SK-N-SH (cell line): ENCODE results near the gene TMPRSS11A. TPM values are rescaled to one million over a fixed set of nuclear protein-coding genes. Genes with fewer than 3 reads are reported as not detected.

Source experiments
- CTCF ChIA-PET: fragments of 300-600, 350-600 bp; formaldehyde crosslinking; extraction: SDS; loops from one replicate; lab custom pipeline; 2021; lab: Yijun Ruan, JAX
- POLR2A ChIA-PET: fragments of 350-600 bp; sonication (Branson Sonifier 250); formaldehyde crosslinking; extraction: SDS; loops from one replicate; lab custom pipeline; 2020; ENCODE audit warnings: antibody characterized with exemption, inconsistent platforms; lab: Yijun Ruan, JAX
- DNase-seq: peaks from one replicate; pipeline ENCODE4 v3.0.0; 2012
- H2AFZ ChIP-seq: fragments of 200-600 bp; sonication (generic); 2 replicates; pipeline ENCODE4 v1.8.1; 2016; ENCODE audit warnings: antibody characterized with exemption, mild to moderate bottlenecking, low read depth
- H3F3A ChIP-seq: fragments of 200-600 bp; sonication (generic); replicated peaks from 2 replicates; pipeline ENCODE3; 2016; ENCODE audit warnings: antibody characterized with exemption, mild to moderate bottlenecking; ENCODE audit not compliant: insufficient read depth
- H3K27ac ChIP-seq, 2 experiments: fragments of 200-500 bp in 1 of 2; fragments of 200-600 bp in 1 of 2; sonication (Bioruptor generic) in 1 of 2; sonication (generic), shearing (Covaris generic) in 1 of 2; 2 replicates each; pipeline versions ENCODE4 v1.5.1 to v1.6.1; 2014 to 2016; ENCODE audit warnings: low read depth in 2 of 2, inconsistent platforms in 1 of 2, low read length in 1 of 2, mild to moderate bottlenecking in 1 of 2, mixed read lengths in 1 of 2
- H3K27me3 ChIP-seq: fragments of 200-600 bp; sonication (generic), shearing (Covaris generic); 2 replicates; pipeline ENCODE4 v1.6.1; 2016; ENCODE audit warnings: mixed run types; ENCODE audit not compliant: insufficient read depth
- H3K36me3 ChIP-seq, 2 experiments: fragments of 200-500 bp in 1 of 2; fragments of 200-600 bp in 1 of 2; sonication (Bioruptor generic) in 1 of 2; sonication (generic) in 1 of 2; replicated peaks in 1 of 2; 2 replicates each; pipeline versions ENCODE3 to v1.5.1; 2014 to 2016; ENCODE audit warnings: low read length in 1 of 2, mild to moderate bottlenecking in 1 of 2; ENCODE audit not compliant: insufficient read depth in 2 of 2, control insufficient read depth in 1 of 2
- H3K4me1 ChIP-seq, 2 experiments: fragments of 200-500 bp in 1 of 2; fragments of 200-600 bp in 1 of 2; sonication (Bioruptor generic) in 1 of 2; sonication (generic), shearing (Covaris generic) in 1 of 2; 2 replicates each; pipeline versions ENCODE4 v1.5.1 to v1.6.1; 2014 to 2016; ENCODE audit warnings: low read depth in 1 of 2, low read length in 1 of 2, mixed run types in 1 of 2; ENCODE audit not compliant: insufficient read depth in 2 of 2, control insufficient read depth in 1 of 2
- H3K4me2 ChIP-seq: fragments of 200-600 bp; sonication (generic), shearing (Covaris generic); 2 replicates; pipeline ENCODE4 v1.6.1; 2017; ENCODE audit warnings: mixed run types
- H3K4me3 ChIP-seq, 2 experiments: fragments of 200-500 bp in 1 of 2; fragments of 200-600 bp in 1 of 2; sonication (Bioruptor generic) in 1 of 2; sonication (generic), shearing (Covaris generic) in 1 of 2; 2 replicates each; pipeline versions ENCODE4 v1.5.1 to v1.8.1; 2014 to 2016; ENCODE audit warnings: low read depth in 2 of 2, inconsistent platforms in 1 of 2, low read length in 1 of 2, mild to moderate bottlenecking in 1 of 2, mixed read lengths in 1 of 2, moderate library complexity in 1 of 2
- H3K79me2 ChIP-seq: fragments of 200-600 bp; sonication (generic); 2 replicates; pipeline ENCODE4 v1.8.1; 2017; ENCODE audit warnings: mild to moderate bottlenecking; ENCODE audit not compliant: insufficient read depth
- H3K9ac ChIP-seq: fragments of 200-600 bp; sonication (generic); 2 replicates; pipeline ENCODE4 v1.6.1; 2017; ENCODE audit warnings: mixed run types
- H3K9me2 ChIP-seq: fragments of 200-600 bp; sonication (generic); 2 replicates; pipeline ENCODE4 v1.6.1; 2017; ENCODE audit warnings: mixed run types
- H3K9me3 ChIP-seq: fragments of 200-600 bp; sonication (generic); 2 replicates; pipeline ENCODE4 v1.6.1; 2017; ENCODE audit warnings: mixed run types, mild to moderate bottlenecking, moderate library complexity
- H4K20me1 ChIP-seq: fragments of 200-600 bp; sonication (generic); 2 replicates; pipeline ENCODE4 v1.6.1; 2017; ENCODE audit warnings: mild to moderate bottlenecking, mixed run types; ENCODE audit not compliant: insufficient read depth
- FOXJ3 ChIP-seq: sonication (generic); formaldehyde crosslinking; IDR thresholded peaks from 2 replicates; pipeline ENCODE4 v1.5.1; 2020; ENCODE audit warnings: mild to moderate bottlenecking, missing genetic modification reagents
- GATA2 ChIP-seq: sonication (generic); formaldehyde crosslinking; IDR thresholded peaks from 2 replicates; pipeline ENCODE4 v1.5.0; 2020; ENCODE audit warnings: mild to moderate bottlenecking, missing genetic modification reagents
- NFIC ChIP-seq: IDR thresholded peaks from 2 replicates; pipeline ENCODE4 v1.4.0; 2012; ENCODE audit warnings: borderline replicate concordance
- RAD21 ChIP-seq: IDR thresholded peaks from 2 replicates; pipeline ENCODE4 v1.6.1; 2012; ENCODE audit warnings: mild to moderate bottlenecking, low read length
- RFX5 ChIP-seq: IDR thresholded peaks from 2 replicates; pipeline ENCODE4 v1.6.1; 2012; ENCODE audit warnings: mild to moderate bottlenecking, improper control_type of control experiment, low read length
- RXRA ChIP-seq: IDR thresholded peaks from 2 replicates; pipeline ENCODE4 v1.4.0; 2012; ENCODE audit warnings: low read depth, mild to moderate bottlenecking, borderline replicate concordance
- SMC3 ChIP-seq: IDR thresholded peaks from 2 replicates; pipeline ENCODE4 v1.6.1; 2012; ENCODE audit warnings: low read depth, low read length, improper control_type of control experiment
- TCF12 ChIP-seq: IDR thresholded peaks from 2 replicates; pipeline ENCODE4 v1.4.0; 2012
- TEAD4 ChIP-seq: IDR thresholded peaks from 2 replicates; pipeline ENCODE4 v1.4.0; 2012; ENCODE audit warnings: mild to moderate bottlenecking, borderline replicate concordance; ENCODE audit not compliant: insufficient read depth
- USF1 ChIP-seq: IDR thresholded peaks from 2 replicates; pipeline ENCODE4 v1.4.0; 2012; ENCODE audit warnings: low read depth, borderline replicate concordance
- ZBTB33 ChIP-seq: IDR thresholded peaks from 2 replicates; pipeline ENCODE4 v1.4.0; 2012; ENCODE audit warnings: low read depth, borderline replicate concordance
- WGBS: methylation state at CpG from one replicate; pipeline ENCODE4 v1.1.6; 2017; ENCODE audit warnings: low lambda C conversion rate; 5-methylcytosine and 5-hydroxymethylcytosine counted together
- polyA plus RNA-seq, 3 experiments: library from polyadenylated mRNA; depleted of rRNA; stranded (reverse); fragments of >200 nt; gene quantifications; 2 replicates each; pipeline ENCODE4 v1.2.3, GENCODE V29; 2012
- TF ChIP-seq, protein P1 (sequence below): fragments of 200-600 bp; sonication (generic); IDR thresholded peaks from 2 replicates; pipeline ENCODE4 v1.6.1; 2017; ENCODE audit warnings: antibody characterized with exemption, mild to moderate bottlenecking, moderate library complexity
- TF ChIP-seq, protein P2 (sequence below): fragments of 150-350 bp; IDR thresholded peaks from 2 replicates; pipeline ENCODE4 v1.6.1; 2016; ENCODE audit warnings: mild to moderate bottlenecking, low read depth, low read length

The TMPRSS11A gene
- polyA plus RNA-seq, 1 of the 3 experiments (the other 2 are of a cell fraction) = not detected

DNA sequence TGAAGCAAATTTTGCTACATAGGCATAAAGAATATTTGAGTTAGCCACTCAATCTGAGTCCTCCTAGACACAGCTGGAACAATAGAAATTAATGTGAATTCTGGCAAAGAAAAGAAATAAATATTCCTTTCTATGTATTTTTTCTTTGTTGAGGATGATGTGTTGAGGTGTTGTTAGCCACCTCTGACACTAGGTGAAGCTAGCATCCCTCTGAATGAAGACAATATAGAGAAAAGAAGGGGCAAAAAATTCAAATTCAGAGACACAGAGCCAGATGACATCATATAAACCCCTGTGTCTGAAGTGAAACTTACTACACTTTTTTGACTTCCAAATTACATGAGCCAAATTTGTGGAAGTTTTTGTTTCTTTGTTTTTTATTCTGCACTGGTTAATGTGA, 44.9 kb downstream of the TMPRSS11A start:
- Histone ChIP-seq H3K36me3 (no peaks in the 10 kb centered on the region), H3K9ac (no peak overlapping the region), H3K9me3 (no peaks in the 10 kb centered on the region), H3K4me2 (no peak overlapping the region), H2AFZ (no peak overlapping the region), H3K27ac (no peak overlapping the region), H3K79me2 (no peaks in the 10 kb centered on the region), H3K27me3 (no peaks in the 10 kb centered on the region), H3K4me3 (no peak overlapping the region), H3K9me2 (no peaks in the 10 kb centered on the region), H3K4me1 (peaks cover 0 to 7% of the 10 kb centered on the region in 2 experiments; a peak in 1 of 4 replicates), H3F3A (no peaks in the 10 kb centered on the region), H4K20me1 (no peaks in the 10 kb centered on the region)
- ChIA-PET POLR2A (no interaction called here), CTCF (interaction anchor here (0.7 to 1.2 kb wide), 4 partner anchors 18 to 262 kb away, joined by 3 to 5 read pairs (median 3); no protein-coding TSS in a partner anchor)
- TF ChIP-seq RXRA (no peak), ZBTB33 (no peak), RAD21 (peak; percentile 54), NFIC (no peak), SMC3 (0 out of 2 replicates have a peak, but pooled peaks have one; percentile 4), TCF12 (no peak)
- TF ChIP-seq, protein P1, sequence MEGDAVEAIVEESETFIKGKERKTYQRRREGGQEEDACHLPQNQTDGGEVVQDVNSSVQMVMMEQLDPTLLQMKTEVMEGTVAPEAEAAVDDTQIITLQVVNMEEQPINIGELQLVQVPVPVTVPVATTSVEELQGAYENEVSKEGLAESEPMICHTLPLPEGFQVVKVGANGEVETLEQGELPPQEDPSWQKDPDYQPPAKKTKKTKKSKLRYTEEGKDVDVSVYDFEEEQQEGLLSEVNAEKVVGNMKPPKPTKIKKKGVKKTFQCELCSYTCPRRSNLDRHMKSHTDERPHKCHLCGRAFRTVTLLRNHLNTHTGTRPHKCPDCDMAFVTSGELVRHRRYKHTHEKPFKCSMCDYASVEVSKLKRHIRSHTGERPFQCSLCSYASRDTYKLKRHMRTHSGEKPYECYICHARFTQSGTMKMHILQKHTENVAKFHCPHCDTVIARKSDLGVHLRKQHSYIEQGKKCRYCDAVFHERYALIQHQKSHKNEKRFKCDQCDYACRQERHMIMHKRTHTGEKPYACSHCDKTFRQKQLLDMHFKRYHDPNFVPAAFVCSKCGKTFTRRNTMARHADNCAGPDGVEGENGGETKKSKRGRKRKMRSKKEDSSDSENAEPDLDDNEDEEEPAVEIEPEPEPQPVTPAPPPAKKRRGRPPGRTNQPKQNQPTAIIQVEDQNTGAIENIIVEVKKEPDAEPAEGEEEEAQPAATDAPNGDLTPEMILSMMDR = peak; percentile 56
- DNase-seq = no peak

GRCh38 chr4:67915400-67915966, 47.8 kb downstream of the TMPRSS11A start:
- Histone ChIP-seq H3K79me2 (no peaks in the 10 kb centered on the region), H3K4me2 (no peak overlapping the region), H3K9me3 (no peaks in the 10 kb centered on the region), H3K4me3 (no peak overlapping the region), H3K27me3 (no peaks in the 10 kb centered on the region), H3K4me1 (peaks cover 0 to 2% of the 10 kb centered on the region in 2 experiments; a peak in 1 of 4 replicates), H3K27ac (no peak overlapping the region), H4K20me1 (no peaks in the 10 kb centered on the region), H3K9me2 (no peaks in the 10 kb centered on the region), H2AFZ (no peak overlapping the region), H3F3A (no peaks in the 10 kb centered on the region), H3K36me3 (no peaks in the 10 kb centered on the region), H3K9ac (no peak overlapping the region)
- DNase-seq = no peak
- WGBS = 59% methylated on average over 5 of the region's 5 CpGs
- POLR2A ChIA-PET = no interaction called here
- TF ChIP-seq USF1 (no peak), SMC3 (no peak), TEAD4 (no peak), RFX5 (no peak), FOXJ3 (CRISPR knock-in tag) (no peak), GATA2 (CRISPR knock-in tag) (no peak)
- TF ChIP-seq, protein P2, sequence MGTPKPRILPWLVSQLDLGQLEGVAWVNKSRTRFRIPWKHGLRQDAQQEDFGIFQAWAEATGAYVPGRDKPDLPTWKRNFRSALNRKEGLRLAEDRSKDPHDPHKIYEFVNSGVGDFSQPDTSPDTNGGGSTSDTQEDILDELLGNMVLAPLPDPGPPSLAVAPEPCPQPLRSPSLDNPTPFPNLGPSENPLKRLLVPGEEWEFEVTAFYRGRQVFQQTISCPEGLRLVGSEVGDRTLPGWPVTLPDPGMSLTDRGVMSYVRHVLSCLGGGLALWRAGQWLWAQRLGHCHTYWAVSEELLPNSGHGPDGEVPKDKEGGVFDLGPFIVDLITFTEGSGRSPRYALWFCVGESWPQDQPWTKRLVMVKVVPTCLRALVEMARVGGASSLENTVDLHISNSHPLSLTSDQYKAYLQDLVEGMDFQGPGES = no peak
- CTCF ChIA-PET = interaction anchor here (1.1 kb wide), 1 partner anchor 169 kb away, joined by 3 read pairs; no protein-coding TSS in a partner anchor
